HEK293 (cell line): ENCODE measurements around the gene REV3L.

ENCODE experiments used
- CTCF ChIA-PET: fragments of 350-600 bp; formaldehyde crosslinking; extraction: SDS; loops from one replicate; lab custom pipeline; 2021; ENCODE audit warnings: antibody characterized with exemption; lab: Yijun Ruan, JAX
- POLR2A ChIA-PET: fragments of 300-600 bp; formaldehyde crosslinking; extraction: SDS; loops from one replicate; lab custom pipeline; 2020; ENCODE audit warnings: antibody characterized with exemption, inconsistent platforms; lab: Yijun Ruan, JAX
- H3K27ac ChIP-seq: fragments of 200-500 bp; sonication (Bioruptor generic); 2 replicates; pipeline ENCODE4 v1.5.1; 2014; ENCODE audit warnings: low read depth, low read length, control low read depth, inconsistent platforms; ENCODE audit errors: extremely low read depth
- H3K36me3 ChIP-seq, 2 experiments: fragments of 200-500 bp in 1 of 2; sonication (Bioruptor generic) in 1 of 2; 1 replicate in 1 of 2; 2 replicates in 1 of 2; pipeline ENCODE4 v1.5.1; 2014 to 2017; ENCODE audit warnings: inconsistent platforms in 2 of 2, low read length in 2 of 2; ENCODE audit not compliant: control insufficient read depth in 2 of 2, insufficient read depth in 1 of 2
- H3K4me1 ChIP-seq: fragments of 200-500 bp; sonication (Bioruptor generic); 2 replicates; pipeline ENCODE4 v1.5.1; 2014; ENCODE audit warnings: mild to moderate bottlenecking, low read length, inconsistent platforms; ENCODE audit not compliant: control insufficient read depth, insufficient read depth
- H3K4me3 ChIP-seq: 2 replicates; pipeline ENCODE4 v1.5.1; 2011; ENCODE audit warnings: low read depth, mild to moderate bottlenecking, control low read depth, low read length, moderate library complexity
- H3K9me3 ChIP-seq: fragments of 200-500 bp; sonication (Bioruptor generic); 2 replicates; pipeline ENCODE4 v1.5.1; 2014; ENCODE audit warnings: low read depth, low read length, inconsistent platforms; ENCODE audit not compliant: control insufficient read depth, insufficient read depth
- ATF2 ChIP-seq: fragments of 450-650 bp; formaldehyde crosslinking; IDR thresholded peaks from 2 replicates; pipeline ENCODE4 v1.5.1; 2016; ENCODE audit warnings: missing biosample characterization, missing genetic modification characterization, low read depth
- HOXD13 ChIP-seq: sonication (generic); formaldehyde crosslinking; IDR thresholded peaks from 2 replicates; pipeline ENCODE4 v1.8.0; 2022; ENCODE audit warnings: missing genetic modification reagents, borderline replicate concordance
- KLF17 ChIP-seq: fragments of 450-650 bp; formaldehyde crosslinking; IDR thresholded peaks from 2 replicates; pipeline ENCODE4 v1.5.1; 2016; ENCODE audit warnings: missing biosample characterization, missing genetic modification characterization
- SCRT1 ChIP-seq: fragments of 450-650 bp; formaldehyde crosslinking; IDR thresholded peaks from 2 replicates; pipeline ENCODE4 v1.5.1; 2016; ENCODE audit warnings: missing biosample characterization, missing genetic modification characterization, borderline replicate concordance
- SCRT2 ChIP-seq: fragments of 450-650 bp; formaldehyde crosslinking; IDR thresholded peaks from 2 replicates; pipeline ENCODE4 v1.5.1; 2016; ENCODE audit warnings: missing biosample characterization, missing genetic modification characterization
- TCF7L2 ChIP-seq: IDR thresholded peaks from 2 replicates; pipeline ENCODE4 v1.6.1; 2011; ENCODE audit warnings: low read depth, mild to moderate bottlenecking, inconsistent platforms, low read length, moderate library complexity, borderline replicate concordance
- ZBTB8A ChIP-seq: fragments of 450-650 bp; formaldehyde crosslinking; IDR thresholded peaks from 2 replicates; pipeline ENCODE4 v1.5.1; 2016; ENCODE audit warnings: missing biosample characterization, missing genetic modification characterization
- ZNF114 ChIP-seq: fragments of 450-650 bp; formaldehyde crosslinking; IDR thresholded peaks from 2 replicates; pipeline ENCODE4 v1.5.0; 2017; ENCODE audit warnings: missing biosample characterization, missing genetic modification characterization
- ZNF16 ChIP-seq: fragments of 450-650 bp; formaldehyde crosslinking; IDR thresholded peaks from 2 replicates; pipeline ENCODE4 v1.5.1; 2016; ENCODE audit warnings: low read depth, missing biosample characterization, missing genetic modification characterization
- ZNF24 ChIP-seq: fragments of 450-650 bp; formaldehyde crosslinking; IDR thresholded peaks from 2 replicates; pipeline ENCODE4 v1.5.1; 2016; ENCODE audit warnings: missing biosample characterization, missing genetic modification characterization
- ZNF280C ChIP-seq: fragments of 450-650 bp; formaldehyde crosslinking; IDR thresholded peaks from 2 replicates; pipeline ENCODE4 v1.5.1; 2016; ENCODE audit warnings: missing biosample characterization, missing genetic modification characterization
- ZNF37A ChIP-seq: fragments of 450-650 bp; IDR thresholded peaks from 2 replicates; pipeline ENCODE4 v1.5.1; 2018; ENCODE audit warnings: missing biosample characterization, missing genetic modification characterization
- ZNF514 ChIP-seq: fragments of 450-650 bp; formaldehyde crosslinking; IDR thresholded peaks from 2 replicates; pipeline ENCODE4 v1.5.1; 2016; ENCODE audit warnings: missing biosample characterization, missing genetic modification characterization
- ZNF544 ChIP-seq: fragments of 450-650 bp; formaldehyde crosslinking; IDR thresholded peaks from 2 replicates; pipeline ENCODE4 v1.5.0; 2017; ENCODE audit warnings: missing biosample characterization, missing genetic modification characterization
- ZNF555 ChIP-seq: fragments of 450-650 bp; formaldehyde crosslinking; conservative IDR thresholded peaks from 2 replicates; pipeline ENCODE4 v1.5.1; 2017; ENCODE audit warnings: missing biosample characterization, mild to moderate bottlenecking, missing genetic modification characterization, inconsistent platforms
- ZNF561 ChIP-seq: fragments of 450-650 bp; IDR thresholded peaks from 2 replicates; pipeline ENCODE4 v1.5.1; 2018; ENCODE audit warnings: missing biosample characterization, missing genetic modification characterization, borderline replicate concordance
- TF ChIP-seq, protein P1 (sequence below): fragments of 450-650 bp; formaldehyde crosslinking; IDR thresholded peaks from 2 replicates; pipeline ENCODE4 v1.5.1; 2016; ENCODE audit warnings: missing biosample characterization, missing genetic modification characterization
- TF ChIP-seq, protein P2 (sequence below): fragments of 450-650 bp; formaldehyde crosslinking; IDR thresholded peaks from 2 replicates; pipeline ENCODE4 v1.5.1; 2016; ENCODE audit warnings: missing biosample characterization, missing genetic modification characterization
- TF ChIP-seq, protein P3 (sequence below): fragments of 450-650 bp; formaldehyde crosslinking; IDR thresholded peaks from 2 replicates; pipeline ENCODE4 v1.5.1; 2016; ENCODE audit warnings: missing biosample characterization, missing genetic modification characterization

The REV3L gene

GRCh38 chr6:111414373-111414772 is 68.6 kb downstream of the REV3L start (continued):
- TF ChIP-seq, protein P1, sequence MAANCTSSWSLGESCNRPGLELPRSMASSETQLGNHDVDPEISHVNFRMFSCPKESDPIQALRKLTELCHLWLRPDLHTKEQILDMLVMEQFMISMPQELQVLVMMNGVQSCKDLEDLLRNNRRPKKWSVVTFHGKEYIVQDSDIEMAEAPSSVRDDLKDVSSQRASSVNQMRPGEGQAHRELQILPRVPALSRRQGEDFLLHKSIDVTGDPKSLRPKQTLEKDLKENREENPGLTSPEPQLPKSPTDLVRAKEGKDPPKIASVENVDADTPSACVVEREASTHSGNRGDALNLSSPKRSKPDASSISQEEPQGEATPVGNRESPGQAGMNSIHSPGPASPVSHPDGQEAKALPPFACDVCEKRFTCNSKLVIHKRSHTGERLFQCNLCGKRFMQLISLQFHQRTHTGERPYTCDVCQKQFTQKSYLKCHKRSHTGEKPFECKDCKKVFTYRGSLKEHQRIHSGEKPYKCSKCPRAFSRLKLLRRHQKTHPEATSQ (tag by site-specific recombination): no peak
- TF ChIP-seq TCF7L2 (no peak), HOXD13 (CRISPR knock-in tag) (no peak), ZNF561 (tag by site-specific recombination) (no peak), ZBTB8A (no peak), ZNF16 (tag by site-specific recombination) (no peak)

- no peak overlapping the region for H3K27ac ChIP-seq
- no peak overlapping the region for H3K4me3 ChIP-seq
- TF ChIP-seq ATF2 (tag by site-specific recombination): 0 out of 2 replicates have a peak, but pooled peaks have one; percentile 26
- no peak for TF ChIP-seq ZNF280C (tag by site-specific recombination)
- no peaks in the 10 kb centered on the region for H3K9me3 ChIP-seq
- peaks cover 7 to 29% of the 10 kb centered on the region in 2 experiments; a peak in 2 of 3 replicates for H3K36me3 ChIP-seq
- ChIA-PET CTCF (interaction anchor here (0.6 kb wide), 2 partner anchors 12 to 139 kb away, joined by 3 read pairs; no protein-coding TSS in a partner anchor), POLR2A (no interaction called here)
- peaks cover 4% of the 10 kb centered on the region; the same call in 1 of the 2 replicates for H3K4me1 ChIP-seq
Measured at GRCh38 chr6:111411978-111412566, 70.9 kb downstream of the REV3L start.

DNA sequence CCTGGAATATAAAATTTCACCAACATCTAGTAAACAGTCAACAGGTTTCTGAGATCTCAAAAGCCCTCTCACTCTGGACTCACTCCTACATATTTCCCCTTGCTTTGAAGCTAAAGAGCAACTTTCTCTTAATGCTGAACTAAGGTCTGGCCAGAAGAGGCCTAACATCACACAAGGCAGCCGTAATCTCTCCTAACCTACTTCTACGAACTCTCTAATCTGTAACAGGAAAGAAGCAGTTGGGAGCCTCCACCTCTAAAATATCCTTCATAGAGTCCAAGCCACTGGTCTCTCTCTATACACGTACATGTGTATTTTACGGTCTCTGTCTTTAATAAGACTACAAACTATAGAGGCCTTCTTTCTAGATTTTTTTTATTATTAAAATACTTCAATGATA is 72.0 kb downstream of the REV3L start:
- Histone ChIP-seq H3K27ac (no peak overlapping the region), H3K4me1 (no peaks in the 10 kb centered on the region), H3K9me3 (no peaks in the 10 kb centered on the region), H3K4me3 (no peak overlapping the region), H3K36me3 (peaks cover 7 to 32% of the 10 kb centered on the region in 2 experiments; a peak in 2 of 3 replicates)
- TF ChIP-seq SCRT2 (peak; percentile 87), SCRT1 (tag by site-specific recombination) (peak; percentile 43; the same call in 1 of the 2 replicates), ZNF555 (tag by site-specific recombination) (no peak)
- ChIA-PET CTCF (no interaction called here), POLR2A (interaction anchor here (0.6 kb wide), 1 partner anchor 822 kb away, joined by 5 read pairs; no protein-coding TSS in a partner anchor)

- Histone ChIP-seq H3K4me3 (no peak overlapping the region), H3K9me3 (no peaks in the 10 kb centered on the region), H3K36me3 (peaks cover 7 to 31% of the 10 kb centered on the region in 2 experiments; a peak in 2 of 3 replicates), H3K27ac (no peak overlapping the region), H3K4me1 (no peaks in the 10 kb centered on the region)
- POLR2A ChIA-PET: no interaction called here
- CTCF ChIA-PET: no interaction called here
- no peak for TF ChIP-seq ZNF24 (tag by site-specific recombination)
- no peak for TF ChIP-seq ZNF544 (tag by site-specific recombination)
- no peak for TF ChIP-seq KLF17
- TF ChIP-seq, protein P2, sequence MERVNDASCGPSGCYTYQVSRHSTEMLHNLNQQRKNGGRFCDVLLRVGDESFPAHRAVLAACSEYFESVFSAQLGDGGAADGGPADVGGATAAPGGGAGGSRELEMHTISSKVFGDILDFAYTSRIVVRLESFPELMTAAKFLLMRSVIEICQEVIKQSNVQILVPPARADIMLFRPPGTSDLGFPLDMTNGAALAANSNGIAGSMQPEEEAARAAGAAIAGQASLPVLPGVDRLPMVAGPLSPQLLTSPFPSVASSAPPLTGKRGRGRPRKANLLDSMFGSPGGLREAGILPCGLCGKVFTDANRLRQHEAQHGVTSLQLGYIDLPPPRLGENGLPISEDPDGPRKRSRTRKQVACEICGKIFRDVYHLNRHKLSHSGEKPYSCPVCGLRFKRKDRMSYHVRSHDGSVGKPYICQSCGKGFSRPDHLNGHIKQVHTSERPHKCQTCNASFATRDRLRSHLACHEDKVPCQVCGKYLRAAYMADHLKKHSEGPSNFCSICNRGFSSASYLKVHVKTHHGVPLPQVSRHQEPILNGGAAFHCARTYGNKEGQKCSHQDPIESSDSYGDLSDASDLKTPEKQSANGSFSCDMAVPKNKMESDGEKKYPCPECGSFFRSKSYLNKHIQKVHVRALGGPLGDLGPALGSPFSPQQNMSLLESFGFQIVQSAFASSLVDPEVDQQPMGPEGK (tag by site-specific recombination): no peak
- no peak for TF ChIP-seq ZNF114 (tag by site-specific recombination)
- TF ChIP-seq ZNF37A (tag by site-specific recombination): no peak
- TF ChIP-seq ZNF514 (tag by site-specific recombination): no peak
- TF ChIP-seq, protein P3, sequence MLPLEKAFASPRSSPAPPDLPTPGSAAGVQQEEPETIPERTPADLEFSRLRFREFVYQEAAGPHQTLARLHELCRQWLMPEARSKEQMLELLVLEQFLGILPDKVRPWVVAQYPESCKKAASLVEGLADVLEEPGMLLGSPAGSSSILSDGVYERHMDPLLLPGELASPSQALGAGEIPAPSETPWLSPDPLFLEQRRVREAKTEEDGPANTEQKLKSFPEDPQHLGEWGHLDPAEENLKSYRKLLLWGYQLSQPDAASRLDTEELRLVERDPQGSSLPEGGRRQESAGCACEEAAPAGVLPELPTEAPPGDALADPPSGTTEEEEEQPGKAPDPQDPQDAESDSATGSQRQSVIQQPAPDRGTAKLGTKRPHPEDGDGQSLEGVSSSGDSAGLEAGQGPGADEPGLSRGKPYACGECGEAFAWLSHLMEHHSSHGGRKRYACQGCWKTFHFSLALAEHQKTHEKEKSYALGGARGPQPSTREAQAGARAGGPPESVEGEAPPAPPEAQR: no peak
Measured at GRCh38 chr6:111410371-111410770, 72.6 kb downstream of the REV3L start.
